Parathyroid adenoma (tissue), 2 donors: ENCODE data around the gene SLC16A1.

Source experiments
- H2AFZ ChIP-seq: fragments of 300-600 bp; sonication (generic); one replicate; pipeline ENCODE4 v1.7.0; 2017; ENCODE audit warnings: antibody characterized with exemption, mild to moderate bottlenecking
- H3K27ac ChIP-seq: fragments of 300-600 bp; sonication (generic); one replicate; pipeline ENCODE4 v1.7.0; 2017
- H3K27me3 ChIP-seq: fragments of 300-600 bp; sonication (generic); one replicate; pipeline ENCODE4 v1.7.0; 2017; ENCODE audit warnings: low read length; ENCODE audit not compliant: control insufficient read depth, insufficient read depth
- H3K36me3 ChIP-seq: fragments of 300-600 bp; sonication (generic); one replicate; pipeline ENCODE4 v1.7.0; 2017; ENCODE audit warnings: low read length; ENCODE audit not compliant: control insufficient read depth, insufficient read depth
- H3K4me1 ChIP-seq: fragments of 300-600 bp; sonication (generic); one replicate; pipeline ENCODE4 v1.7.0; 2017; ENCODE audit warnings: control low read depth
- H3K4me2 ChIP-seq: fragments of 300-600 bp; sonication (generic); one replicate; pipeline ENCODE4 v1.7.0; 2017; ENCODE audit warnings: low read length
- H3K4me3 ChIP-seq: fragments of 300-600 bp; sonication (generic); one replicate; pipeline ENCODE4 v1.7.0; 2017; ENCODE audit warnings: low read depth, low read length
- H3K79me2 ChIP-seq: fragments of 300-600 bp; sonication (generic); one replicate; pipeline ENCODE4 v1.7.0; 2017; ENCODE audit warnings: control low read depth
- H3K9ac ChIP-seq: fragments of 300-600 bp; sonication (generic); one replicate; pipeline ENCODE4 v1.7.0; 2017; ENCODE audit warnings: mild to moderate bottlenecking
- H3K9me3 ChIP-seq: fragments of 300-600 bp; sonication (generic); one replicate; pipeline ENCODE4 v1.7.0; 2017; ENCODE audit warnings: low read length; ENCODE audit not compliant: control insufficient read depth
- TF ChIP-seq, protein P1 (sequence below): fragments of 300-600 bp; sonication (generic); IDR thresholded peaks from one replicate; pipeline ENCODE4 v1.7.0; 2017; ENCODE audit warnings: antibody characterized with exemption, mild to moderate bottlenecking
- donor health status: primary hyperparathyroidism.

The SLC16A1 gene

GRCh38 chr1:112862753-112863426 lies 93.1 kb downstream of the SLC16A1 start:
- H3K79me2 ChIP-seq, result no peaks in the 10 kb centered on the region
- no peak overlapping the region for H2AFZ ChIP-seq
- H3K27me3 ChIP-seq, result no peaks in the 10 kb centered on the region
- no peaks in the 10 kb centered on the region for H3K9me3 ChIP-seq
- no peak overlapping the region for H3K4me2 ChIP-seq
- H3K9ac ChIP-seq, result no peak overlapping the region
- TF ChIP-seq, protein P1, sequence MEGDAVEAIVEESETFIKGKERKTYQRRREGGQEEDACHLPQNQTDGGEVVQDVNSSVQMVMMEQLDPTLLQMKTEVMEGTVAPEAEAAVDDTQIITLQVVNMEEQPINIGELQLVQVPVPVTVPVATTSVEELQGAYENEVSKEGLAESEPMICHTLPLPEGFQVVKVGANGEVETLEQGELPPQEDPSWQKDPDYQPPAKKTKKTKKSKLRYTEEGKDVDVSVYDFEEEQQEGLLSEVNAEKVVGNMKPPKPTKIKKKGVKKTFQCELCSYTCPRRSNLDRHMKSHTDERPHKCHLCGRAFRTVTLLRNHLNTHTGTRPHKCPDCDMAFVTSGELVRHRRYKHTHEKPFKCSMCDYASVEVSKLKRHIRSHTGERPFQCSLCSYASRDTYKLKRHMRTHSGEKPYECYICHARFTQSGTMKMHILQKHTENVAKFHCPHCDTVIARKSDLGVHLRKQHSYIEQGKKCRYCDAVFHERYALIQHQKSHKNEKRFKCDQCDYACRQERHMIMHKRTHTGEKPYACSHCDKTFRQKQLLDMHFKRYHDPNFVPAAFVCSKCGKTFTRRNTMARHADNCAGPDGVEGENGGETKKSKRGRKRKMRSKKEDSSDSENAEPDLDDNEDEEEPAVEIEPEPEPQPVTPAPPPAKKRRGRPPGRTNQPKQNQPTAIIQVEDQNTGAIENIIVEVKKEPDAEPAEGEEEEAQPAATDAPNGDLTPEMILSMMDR, result no peak
- H3K4me3 ChIP-seq, result no peak overlapping the region
- no peak overlapping the region for H3K27ac ChIP-seq
- no peaks in the 10 kb centered on the region for H3K36me3 ChIP-seq
- no peaks in the 10 kb centered on the region for H3K4me1 ChIP-seq
